ENCODE results near the gene SLC19A1. TPM values are rescaled to one million over a fixed set of nuclear protein-coding genes. Genes with fewer than 3 reads are reported as not detected.
A peak's percentile ranks its signal among the peaks of the same experiment; 100 is the strongest.

SLC19A1 gene
- total and polyA plus RNA-seq, 7 donors, result 1.4 to 3.8 (median 2.3) TPM

DNA sequence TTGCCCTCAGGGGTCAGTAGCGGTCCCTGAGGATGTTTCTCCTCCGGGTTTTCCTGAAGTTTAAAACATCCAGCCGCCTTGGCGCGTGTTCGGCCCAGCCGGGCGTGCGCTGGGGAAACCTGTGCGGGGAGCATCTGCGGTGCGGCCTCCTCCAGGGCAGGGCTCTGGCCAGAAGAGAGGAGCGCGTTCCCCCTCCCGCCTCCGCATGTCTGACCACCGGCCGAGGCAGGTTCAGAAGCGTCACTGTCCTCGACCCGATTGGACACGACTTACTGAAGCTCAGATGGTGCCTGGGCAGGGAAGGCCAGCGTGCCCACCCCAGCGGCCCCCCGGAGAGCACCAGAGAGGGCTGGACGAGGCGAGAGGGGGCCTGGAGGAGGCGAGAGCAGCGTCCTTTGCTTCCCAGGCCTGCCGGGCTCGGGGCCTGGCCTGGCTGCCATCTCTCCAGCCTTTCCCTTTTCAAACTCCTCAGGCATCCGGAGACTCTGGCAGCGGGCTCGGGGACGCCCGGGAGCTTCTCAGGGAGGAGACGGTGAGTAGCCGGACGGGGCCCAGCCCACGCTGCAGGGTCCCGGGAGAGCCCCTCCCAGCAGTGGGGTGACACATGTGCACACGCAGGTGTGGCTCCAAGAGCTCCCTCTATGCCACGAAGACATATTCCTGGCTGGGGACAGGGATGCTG is 67.1 kb downstream of the SLC19A1 start:
- 91 to 96% (median 95%) methylated on average over 39 to 43 of the region's 43 CpGs for WGBS, 3 donors
- Histone ChIP-seq H3K4me1 (no peaks in the 10 kb centered on the region), H3K27ac (no peak overlapping the region), H3K9me3 (no peaks in the 10 kb centered on the region), H3K27me3 (ENCODE audit: insufficient read depth in 3 of 3, low read length in 2 of 3) (peaks cover 0 to 18% (median 8%) of the 10 kb centered on the region in 3 donors), H3K36me3 (ENCODE audit: insufficient read depth in 1 of 2, low read depth in 1 of 2) (peaks cover 0 to 12% of the 10 kb centered on the region in 2 donors), H3K4me3 (no peak overlapping the region)
- DNase-seq (peak in 1 of 2 donors; percentile 45), ATAC-seq (no peak)
- TF ChIP-seq, protein P1, sequence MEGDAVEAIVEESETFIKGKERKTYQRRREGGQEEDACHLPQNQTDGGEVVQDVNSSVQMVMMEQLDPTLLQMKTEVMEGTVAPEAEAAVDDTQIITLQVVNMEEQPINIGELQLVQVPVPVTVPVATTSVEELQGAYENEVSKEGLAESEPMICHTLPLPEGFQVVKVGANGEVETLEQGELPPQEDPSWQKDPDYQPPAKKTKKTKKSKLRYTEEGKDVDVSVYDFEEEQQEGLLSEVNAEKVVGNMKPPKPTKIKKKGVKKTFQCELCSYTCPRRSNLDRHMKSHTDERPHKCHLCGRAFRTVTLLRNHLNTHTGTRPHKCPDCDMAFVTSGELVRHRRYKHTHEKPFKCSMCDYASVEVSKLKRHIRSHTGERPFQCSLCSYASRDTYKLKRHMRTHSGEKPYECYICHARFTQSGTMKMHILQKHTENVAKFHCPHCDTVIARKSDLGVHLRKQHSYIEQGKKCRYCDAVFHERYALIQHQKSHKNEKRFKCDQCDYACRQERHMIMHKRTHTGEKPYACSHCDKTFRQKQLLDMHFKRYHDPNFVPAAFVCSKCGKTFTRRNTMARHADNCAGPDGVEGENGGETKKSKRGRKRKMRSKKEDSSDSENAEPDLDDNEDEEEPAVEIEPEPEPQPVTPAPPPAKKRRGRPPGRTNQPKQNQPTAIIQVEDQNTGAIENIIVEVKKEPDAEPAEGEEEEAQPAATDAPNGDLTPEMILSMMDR (IDR thresholded peaks at IDR 0.05), result no peak
- intact Hi-C loops (cut with DNase I), result no loop called here

DNA sequence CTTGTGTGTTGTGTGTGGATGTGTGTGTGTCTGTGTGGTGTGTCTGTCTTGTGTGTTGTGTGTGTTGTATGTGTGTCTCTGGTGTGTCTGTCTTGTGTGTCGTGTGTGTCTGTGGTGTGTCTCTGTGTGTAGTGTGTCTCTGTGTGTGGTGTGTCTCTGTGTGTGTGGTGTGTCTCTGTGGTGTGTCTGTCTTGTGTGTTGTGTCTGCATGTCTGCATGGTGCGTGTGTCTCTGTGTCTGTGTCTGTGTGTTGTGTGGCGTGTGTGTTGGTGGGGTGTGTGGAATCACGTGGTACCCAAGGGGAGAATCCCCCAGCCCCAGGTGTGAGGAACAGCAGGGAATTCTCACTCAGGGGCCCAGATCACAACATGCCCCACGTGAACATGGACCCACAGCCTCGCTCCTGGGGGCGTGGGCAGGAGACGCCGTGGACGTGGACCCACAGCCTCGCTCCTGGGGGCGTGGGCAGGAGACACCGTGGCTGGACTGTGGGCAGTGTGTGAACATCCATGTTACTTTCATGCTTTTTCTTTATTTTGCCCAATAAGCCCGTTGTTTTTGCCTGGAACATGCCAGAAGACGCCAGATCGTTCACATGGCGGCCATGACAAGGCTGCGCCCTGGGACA is 67.8 kb downstream of the SLC19A1 start:
- DNase-seq (peak in 1 of 2 donors; percentile 52), ATAC-seq (no peak)
- Histone ChIP-seq H3K27me3 (ENCODE audit: insufficient read depth in 3 of 3, low read length in 2 of 3) (peaks cover 0 to 18% (median 8%) of the 10 kb centered on the region in 3 donors), H3K4me3 (no peak overlapping the region), H3K9me3 (no peaks in the 10 kb centered on the region), H3K27ac (no peak overlapping the region), H3K4me1 (no peaks in the 10 kb centered on the region), H3K36me3 (ENCODE audit: insufficient read depth in 1 of 2, low read depth in 1 of 2) (peaks cover 0 to 12% of the 10 kb centered on the region in 2 donors)
- TF ChIP-seq, protein P1 (IDR thresholded peaks at IDR 0.05), result no peak
- intact Hi-C loops (cut with DNase I), result no loop called here
- whole genome bisulfite sequencing, 3 donors, result 96 to 98% (median 97%) methylated on average over 18 of the region's 18 CpGs

DNA sequence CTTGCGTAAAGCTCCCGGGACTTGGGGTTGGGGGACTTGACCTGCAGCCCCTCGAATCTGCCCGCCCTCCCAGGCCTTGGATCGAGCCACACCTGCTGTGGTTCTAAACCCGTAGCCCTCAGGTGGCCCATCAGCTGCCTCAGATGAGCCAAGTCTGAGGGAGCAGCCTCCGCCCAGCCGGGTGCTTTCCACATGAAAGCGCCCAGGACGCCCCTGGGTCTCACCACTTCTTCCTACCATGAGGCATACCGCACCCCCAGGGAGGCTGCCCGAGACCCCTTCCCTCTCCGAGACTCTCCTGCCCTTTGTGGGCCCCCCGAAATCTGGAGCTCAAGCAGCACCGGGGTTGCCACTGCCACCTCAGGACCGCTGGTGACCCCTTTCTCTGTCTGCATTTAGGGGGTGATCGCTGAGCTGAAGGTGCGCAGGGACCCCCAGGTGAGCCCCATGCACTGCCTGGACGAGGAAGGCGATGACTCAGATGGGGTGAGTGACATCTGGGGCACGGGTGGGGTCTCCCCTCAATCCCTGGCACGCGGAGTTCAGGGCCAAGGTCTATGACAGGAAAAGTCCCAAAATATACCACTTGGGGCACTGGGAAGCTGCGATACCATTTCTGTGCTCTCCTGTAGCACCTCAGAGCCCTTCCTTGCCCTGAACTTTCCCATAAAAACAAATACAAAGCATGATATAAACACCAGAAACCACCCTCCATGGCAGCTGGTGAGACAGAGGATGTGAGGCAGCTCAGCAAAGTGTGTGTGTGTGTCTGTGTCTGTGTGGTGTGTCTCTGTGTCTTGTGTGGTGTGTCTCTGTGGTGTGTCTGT is 68.5 kb downstream of the SLC19A1 start:
- Histone ChIP-seq H3K9me3 (no peaks in the 10 kb centered on the region), H3K27me3 (ENCODE audit: insufficient read depth in 3 of 3, low read length in 2 of 3) (peaks cover 0 to 18% (median 8%) of the 10 kb centered on the region in 3 donors), H3K36me3 (ENCODE audit: insufficient read depth in 1 of 2, low read depth in 1 of 2) (peaks cover 0 to 12% of the 10 kb centered on the region in 2 donors), H3K27ac (no peak overlapping the region), H3K4me1 (no peaks in the 10 kb centered on the region), H3K4me3 (no peak overlapping the region)
- DNase-seq, result peak in 1 of 2 donors; percentile 47
- WGBS, 3 donors, result 92 to 94% (median 92%) methylated on average over 22 to 24 of the region's 24 CpGs
- TF ChIP-seq, protein P1 (IDR thresholded peaks at IDR 0.05), result no peak
- no peak for ATAC-seq
- intact Hi-C loops (cut with DNase I), result no loop called here

DNA sequence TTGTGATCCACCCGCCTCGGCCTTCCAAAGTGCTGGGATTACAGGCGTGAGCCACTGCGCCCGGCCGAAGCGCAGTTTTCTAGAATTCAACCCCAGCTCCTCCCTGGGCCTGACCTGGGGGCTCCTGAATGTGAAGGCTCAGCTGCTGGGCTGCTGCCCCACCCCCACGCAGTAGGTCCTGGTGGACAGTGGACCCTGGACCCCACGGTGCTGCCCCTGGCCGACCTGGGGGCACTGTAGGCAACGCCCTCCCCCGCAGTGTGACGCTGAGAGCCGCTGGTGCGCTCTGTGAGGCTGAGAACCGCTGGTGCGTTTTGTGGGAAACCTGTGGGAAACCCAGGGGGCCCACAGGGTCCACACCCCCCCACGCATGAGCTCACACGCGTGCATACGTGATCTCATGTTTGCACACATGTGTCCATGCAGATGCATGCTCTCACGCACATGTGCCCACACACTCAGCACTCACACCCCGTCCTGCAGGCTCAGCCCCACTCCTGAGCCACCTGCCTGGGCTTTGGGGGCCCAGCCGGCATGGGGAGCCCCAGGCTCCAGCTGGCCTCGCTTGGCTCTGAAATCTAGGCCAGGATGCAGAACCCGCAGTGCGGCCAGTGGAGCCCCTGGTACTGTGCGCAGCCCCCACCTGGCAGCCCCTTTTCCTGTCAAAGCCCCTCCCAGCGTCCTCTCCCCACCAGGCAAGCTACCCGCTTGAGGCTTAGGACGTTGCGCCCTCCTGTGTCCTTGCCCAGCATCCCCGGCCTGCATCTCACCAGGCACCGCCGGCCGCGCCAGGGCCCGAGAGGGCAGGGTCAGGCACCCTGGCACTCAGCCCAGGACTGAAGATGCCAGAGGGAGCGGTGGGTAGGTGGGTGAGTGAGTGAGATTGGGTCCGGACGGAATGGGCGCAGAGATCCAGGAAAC is 69.5 kb downstream of the SLC19A1 start:
- peaks cover 0 to 12% of the 10 kb centered on the region in 2 donors for H3K36me3 ChIP-seq (ENCODE audit: insufficient read depth in 1 of 2, low read depth in 1 of 2)
- DNase-seq, result peak in 1 of 2 donors; percentile 62
- WGBS, 3 donors, result 89 to 91% (median 91%) methylated on average over 41 to 42 of the region's 42 CpGs

More for the DNA sequence above, 69.5 kb downstream of the SLC19A1 start:
- Histone ChIP-seq H3K27me3 (ENCODE audit: insufficient read depth in 3 of 3, low read length in 2 of 3) (peaks cover 0 to 18% (median 8%) of the 10 kb centered on the region in 3 donors), H3K4me3 (no peak overlapping the region), H3K27ac (no peak overlapping the region), H3K4me1 (no peaks in the 10 kb centered on the region), H3K9me3 (no peaks in the 10 kb centered on the region)
- ATAC-seq, result no peak
- intact Hi-C loops (cut with DNase I), result no loop called here
- TF ChIP-seq, protein P1 (IDR thresholded peaks at IDR 0.05), result no peak
